Activated T-helper 17 cell treated with anti-CD3 and anti-CD28 coated beads, Interleukin-2, amount 50 U/mL, for 72 hours (primary cell): Measurements from ENCODE around the gene GPC5. TPM values are rescaled to one million over a fixed set of nuclear protein-coding genes. Genes with fewer than 3 reads are reported as not detected.

Experiments used
- ATAC-seq: fragments of 150-1000 bp; cut with Tn5 transposase; replicated peaks from 2 replicates; pipeline ENCODE4 v1.10.0; 2021; ENCODE audit warnings: mild to moderate bottlenecking, moderate library complexity
- H3K27ac Mint-ChIP-seq: one replicate; pipeline ENCODE4 v1.8.0; 2022; ENCODE audit warnings: mixed read lengths
- H3K27me3 Mint-ChIP-seq: one replicate; pipeline ENCODE4 v1.8.0; 2022; ENCODE audit warnings: mixed read lengths
- H3K36me3 Mint-ChIP-seq: one replicate; pipeline ENCODE4 v1.8.0; 2022; ENCODE audit warnings: low read depth, mild to moderate bottlenecking, mixed read lengths
- H3K4me1 Mint-ChIP-seq: one replicate; pipeline ENCODE4 v1.8.0; 2022; ENCODE audit warnings: mixed read lengths
- H3K4me3 Mint-ChIP-seq: one replicate; pipeline ENCODE4 v1.8.0; 2022; ENCODE audit warnings: mild to moderate bottlenecking, mixed read lengths
- H3K9me3 Mint-ChIP-seq: one replicate; pipeline ENCODE4 v1.8.0; 2022; ENCODE audit warnings: mixed read lengths
- total RNA-seq, 2 donors: library from RNA; stranded (reverse); gene quantifications; one replicate each; pipeline ENCODE4 v1.2.3, GENCODE V29; 2022

The GPC5 gene
- total RNA-seq, 2 donors from 2014 or later: 0.09 to 0.29 TPM

- no peak for ATAC-seq
- Mint-ChIP-seq H3K36me3 (no peaks in the 10 kb centered on the region), H3K4me1 (no peaks in the 10 kb centered on the region), H3K4me3 (no peak overlapping the region), H3K9me3 (peaks cover 3% of the 10 kb centered on the region), H3K27me3 (no peaks in the 10 kb centered on the region), H3K27ac (no peak overlapping the region)
Observed at GRCh38 chr13:92377396-92377795, 979.0 kb downstream of the GPC5 start.

- H3K4me3 Mint-ChIP-seq: no peak overlapping the region
- ATAC-seq: no peak
- no peaks in the 10 kb centered on the region for H3K4me1 Mint-ChIP-seq
- no peak overlapping the region for H3K27ac Mint-ChIP-seq
- H3K9me3 Mint-ChIP-seq: peaks cover 3% of the 10 kb centered on the region
- no peaks in the 10 kb centered on the region for H3K36me3 Mint-ChIP-seq
- H3K27me3 Mint-ChIP-seq: no peaks in the 10 kb centered on the region
Observed at GRCh38 chr13:92379371-92379770, 981.0 kb downstream of the GPC5 start.

- Mint-ChIP-seq H3K4me3 (no peak overlapping the region), H3K9me3 (peaks cover 3% of the 10 kb centered on the region), H3K27ac (no peak overlapping the region), H3K27me3 (no peaks in the 10 kb centered on the region), H3K36me3 (no peaks in the 10 kb centered on the region), H3K4me1 (no peaks in the 10 kb centered on the region)
- ATAC-seq: no peak
Observed at GRCh38 chr13:92384410-92384809, 986.0 kb downstream of the GPC5 start.

- Mint-ChIP-seq H3K27me3 (no peaks in the 10 kb centered on the region), H3K27ac (no peak overlapping the region), H3K4me1 (no peaks in the 10 kb centered on the region), H3K36me3 (no peaks in the 10 kb centered on the region), H3K4me3 (no peak overlapping the region), H3K9me3 (no peaks in the 10 kb centered on the region)
- ATAC-seq: no peak
Observed at GRCh38 chr13:92387245-92387644, 988.8 kb downstream of the GPC5 start.

GRCh38 chr13:92390217-92390616, 991.8 kb downstream of the GPC5 start:
- Mint-ChIP-seq H3K4me1 (no peaks in the 10 kb centered on the region), H3K27ac (no peak overlapping the region), H3K9me3 (no peaks in the 10 kb centered on the region), H3K36me3 (no peaks in the 10 kb centered on the region), H3K27me3 (no peaks in the 10 kb centered on the region), H3K4me3 (no peak overlapping the region)
- no peak for ATAC-seq

- Mint-ChIP-seq H3K4me3 (no peak overlapping the region), H3K36me3 (no peaks in the 10 kb centered on the region), H3K27me3 (no peaks in the 10 kb centered on the region), H3K4me1 (no peaks in the 10 kb centered on the region), H3K27ac (no peak overlapping the region), H3K9me3 (peaks cover 4% of the 10 kb centered on the region)
- ATAC-seq: no peak
Observed at GRCh38 chr13:92403606-92404005, 1005.2 kb downstream of the GPC5 start.

GRCh38 chr13:92407858-92408257, 1009.4 kb downstream of the GPC5 start:
- no peak overlapping the region for H3K27ac Mint-ChIP-seq

GRCh38 chr13:92412481-92412880, 1014.1 kb downstream of the GPC5 start:
- Mint-ChIP-seq H3K4me3 (no peak overlapping the region), H3K27me3 (no peaks in the 10 kb centered on the region), H3K4me1 (no peaks in the 10 kb centered on the region), H3K9me3 (no peaks in the 10 kb centered on the region), H3K27ac (no peak overlapping the region), H3K36me3 (no peaks in the 10 kb centered on the region)
- ATAC-seq: no peak

More at GRCh38 chr13:92407858-92408257, 1009.4 kb downstream of the GPC5 start:
- H3K4me3 Mint-ChIP-seq: no peak overlapping the region
- no peaks in the 10 kb centered on the region for H3K9me3 Mint-ChIP-seq
- no peaks in the 10 kb centered on the region for H3K27me3 Mint-ChIP-seq
- H3K36me3 Mint-ChIP-seq: no peaks in the 10 kb centered on the region
- ATAC-seq: no peak
- no peaks in the 10 kb centered on the region for H3K4me1 Mint-ChIP-seq

- ATAC-seq: no peak
- no peak overlapping the region for H3K27ac Mint-ChIP-seq
- H3K4me1 Mint-ChIP-seq: no peaks in the 10 kb centered on the region
- no peaks in the 10 kb centered on the region for H3K36me3 Mint-ChIP-seq
- H3K4me3 Mint-ChIP-seq: no peak overlapping the region
- H3K27me3 Mint-ChIP-seq: no peaks in the 10 kb centered on the region
- no peaks in the 10 kb centered on the region for H3K9me3 Mint-ChIP-seq
Observed at GRCh38 chr13:92412996-92413395, 1014.6 kb downstream of the GPC5 start.

GRCh38 chr13:92413452-92413851, 1015.0 kb downstream of the GPC5 start:
- no peak overlapping the region for H3K27ac Mint-ChIP-seq
- no peaks in the 10 kb centered on the region for H3K4me1 Mint-ChIP-seq
- H3K27me3 Mint-ChIP-seq: no peaks in the 10 kb centered on the region
- H3K4me3 Mint-ChIP-seq: no peak overlapping the region
- H3K36me3 Mint-ChIP-seq: no peaks in the 10 kb centered on the region
- no peaks in the 10 kb centered on the region for H3K9me3 Mint-ChIP-seq
- ATAC-seq: no peak

GRCh38 chr13:92414851-92415250, 1016.4 kb downstream of the GPC5 start:
- Mint-ChIP-seq H3K9me3 (no peaks in the 10 kb centered on the region), H3K36me3 (no peaks in the 10 kb centered on the region), H3K27me3 (no peaks in the 10 kb centered on the region), H3K4me3 (no peak overlapping the region), H3K27ac (no peak overlapping the region), H3K4me1 (no peaks in the 10 kb centered on the region)
- no peak for ATAC-seq

- Mint-ChIP-seq H3K9me3 (no peaks in the 10 kb centered on the region), H3K27me3 (no peaks in the 10 kb centered on the region), H3K36me3 (no peaks in the 10 kb centered on the region), H3K4me1 (no peaks in the 10 kb centered on the region), H3K27ac (no peak overlapping the region), H3K4me3 (no peak overlapping the region)
- ATAC-seq: no peak
Observed at GRCh38 chr13:92415781-92416180, 1017.4 kb downstream of the GPC5 start.

- Mint-ChIP-seq H3K27me3 (no peaks in the 10 kb centered on the region), H3K4me1 (no peaks in the 10 kb centered on the region), H3K4me3 (no peak overlapping the region), H3K9me3 (peaks cover 4% of the 10 kb centered on the region), H3K27ac (no peak overlapping the region), H3K36me3 (no peaks in the 10 kb centered on the region)
- no peak for ATAC-seq
Observed at GRCh38 chr13:92418818-92419412, 1020.5 kb downstream of the GPC5 start.

GRCh38 chr13:92429231-92429630, 1030.8 kb downstream of the GPC5 start:
- Mint-ChIP-seq H3K27me3 (no peaks in the 10 kb centered on the region), H3K4me1 (no peaks in the 10 kb centered on the region), H3K36me3 (no peaks in the 10 kb centered on the region), H3K27ac (no peak overlapping the region), H3K9me3 (peaks cover 12% of the 10 kb centered on the region), H3K4me3 (no peak overlapping the region)
- no peak for ATAC-seq

GRCh38 chr13:92433386-92433785, 1035.0 kb downstream of the GPC5 start:
- ATAC-seq: no peak
- H3K36me3 Mint-ChIP-seq: no peaks in the 10 kb centered on the region
- peaks cover 8% of the 10 kb centered on the region for H3K9me3 Mint-ChIP-seq
- no peaks in the 10 kb centered on the region for H3K4me1 Mint-ChIP-seq
- H3K27ac Mint-ChIP-seq: no peak overlapping the region
- no peaks in the 10 kb centered on the region for H3K27me3 Mint-ChIP-seq
- H3K4me3 Mint-ChIP-seq: no peak overlapping the region

- Mint-ChIP-seq H3K27ac (no peak overlapping the region), H3K4me1 (no peaks in the 10 kb centered on the region), H3K4me3 (no peak overlapping the region)
Observed at GRCh38 chr13:92433963-92434362, 1035.5 kb downstream of the GPC5 start.

More at GRCh38 chr13:92433963-92434362, 1035.5 kb downstream of the GPC5 start:
- no peaks in the 10 kb centered on the region for H3K36me3 Mint-ChIP-seq
- peaks cover 8% of the 10 kb centered on the region for H3K9me3 Mint-ChIP-seq
- no peaks in the 10 kb centered on the region for H3K27me3 Mint-ChIP-seq
- no peak for ATAC-seq
